Astrocyte of the hippocampus (primary cell): Measurements from ENCODE around the gene CGREF1.
A peak's percentile ranks its signal among the peaks of the same experiment; 100 is the strongest.
"Not testable (repeated sequence)": the region's sequence is repeated elsewhere in the genome, so short reads cannot be mapped to it uniquely, and the experiment has no call there.

Experiments used
- DNase-seq: peaks from one replicate; pipeline ENCODE4 v3.0.0; 2011; ENCODE audit warnings: low read depth, low spot score

The CGREF1 gene

GRCh38 chr2:27088634-27089033, 30.3 kb downstream of the CGREF1 start:
- no peak for DNase-seq

- no peak for DNase-seq
Observed at GRCh38 chr2:27087823-27088410, 31.0 kb downstream of the CGREF1 start.

DNA sequence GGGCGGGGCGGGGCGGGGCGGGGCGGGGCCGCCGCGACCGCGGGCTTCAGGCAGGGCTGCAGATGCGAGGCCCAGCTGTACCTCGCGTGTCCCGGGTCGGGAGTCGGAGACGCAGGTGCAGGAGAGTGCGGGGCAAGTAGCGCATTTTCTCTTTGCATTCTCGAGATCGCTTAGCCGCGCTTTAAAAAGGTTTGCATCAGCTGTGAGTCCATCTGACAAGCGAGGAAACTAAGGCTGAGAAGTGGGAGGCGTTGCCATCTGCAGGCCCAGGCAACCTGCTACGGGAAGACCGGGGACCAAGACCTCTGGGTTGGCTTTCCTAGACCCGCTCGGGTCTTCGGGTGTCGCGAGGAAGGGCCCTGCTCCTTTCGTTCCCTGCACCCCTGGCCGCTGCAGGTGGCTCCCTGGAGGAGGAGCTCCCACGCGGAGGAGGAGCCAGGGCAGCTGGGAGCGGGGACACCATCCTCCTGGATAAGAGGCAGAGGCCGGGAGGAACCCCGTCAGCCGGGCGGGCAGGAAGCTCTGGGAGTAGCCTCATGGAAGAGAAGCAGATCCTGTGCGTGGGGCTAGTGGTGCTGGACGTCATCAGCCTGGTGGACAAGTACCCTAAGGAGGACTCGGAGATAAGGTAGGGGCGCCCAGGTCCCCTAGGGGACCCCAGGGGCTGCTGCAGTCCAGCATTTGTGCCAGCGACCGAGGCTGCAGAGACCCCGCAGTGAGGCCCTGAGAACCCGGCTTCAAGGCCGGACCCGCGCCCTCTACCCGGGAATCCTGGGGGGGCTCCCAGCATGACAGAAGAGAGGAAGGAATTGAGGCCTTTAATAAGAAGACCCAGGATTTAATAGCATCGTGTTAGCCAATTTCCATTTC, 32.0 kb downstream of the CGREF1 start, which contains the start of gene KHK:
TSS of gene KHK (plus strand) at position 49 of the 870 bp plus-strand sequence. CDS start at position 537, 488 bp downstream.
- peak; percentile 36 for DNase-seq

- DNase-seq = peak; percentile 99
Observed at GRCh38 chr2:27086090-27086723, 32.7 kb downstream of the CGREF1 start.

DNA sequence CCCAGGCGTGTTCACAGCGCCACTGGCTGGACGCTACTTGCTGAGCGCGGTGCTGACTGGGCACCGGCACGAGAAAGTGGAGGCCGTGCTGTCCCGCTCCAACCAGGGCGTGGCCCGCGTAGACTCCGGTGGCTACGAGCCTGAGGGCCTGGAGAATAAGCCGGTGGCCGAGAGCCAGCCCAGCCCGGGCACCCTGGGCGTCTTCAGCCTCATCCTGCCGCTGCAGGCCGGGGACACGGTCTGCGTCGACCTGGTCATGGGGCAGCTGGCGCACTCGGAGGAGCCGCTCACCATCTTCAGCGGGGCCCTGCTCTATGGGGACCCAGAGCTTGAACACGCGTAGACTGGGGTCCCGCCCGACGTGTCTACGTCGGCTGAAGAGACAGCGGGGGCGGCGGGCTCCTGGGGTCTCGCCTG, 33.2 kb downstream of the CGREF1 start:
- DNase-seq = peak; percentile 87

- no peak for DNase-seq
Observed at GRCh38 chr2:27085062-27085672, 33.8 kb downstream of the CGREF1 start.

DNA sequence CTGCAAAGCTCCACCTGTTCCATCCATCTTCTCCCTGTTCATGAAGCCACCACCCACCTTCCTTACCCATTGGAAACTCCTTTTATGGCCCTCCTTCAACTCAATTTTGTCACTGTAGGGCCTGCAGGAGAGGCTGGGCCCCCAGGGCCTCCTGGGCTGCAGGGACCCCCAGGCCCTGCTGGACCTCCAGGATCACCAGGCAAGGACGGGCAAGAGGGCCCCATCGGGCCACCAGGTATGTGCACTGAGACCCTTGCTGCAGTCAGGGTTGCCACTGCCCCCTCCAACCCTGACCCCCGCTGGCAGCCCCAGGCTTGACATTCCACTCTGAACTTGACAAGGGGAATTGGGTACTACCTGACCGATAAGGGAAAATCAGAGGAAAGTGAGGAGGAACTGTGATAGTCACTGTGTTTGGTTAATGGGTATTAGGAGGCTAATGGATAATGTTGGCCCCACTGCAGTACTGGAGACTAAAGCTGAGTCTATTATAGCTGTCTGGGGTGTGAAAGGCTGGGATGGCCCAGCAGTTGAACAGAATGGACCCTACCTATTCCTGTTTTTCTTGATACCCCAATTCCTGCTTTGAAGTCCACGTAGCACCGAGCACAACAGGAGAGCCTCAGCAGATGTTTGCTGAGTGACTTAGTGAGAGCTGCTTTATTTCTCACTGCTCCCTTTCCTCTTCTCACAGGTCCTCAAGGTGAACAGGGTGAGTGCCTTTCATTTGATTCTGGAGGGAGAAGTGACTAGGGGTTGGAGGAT, 34.4 kb downstream of the CGREF1 start:
- no peak for DNase-seq

DNA sequence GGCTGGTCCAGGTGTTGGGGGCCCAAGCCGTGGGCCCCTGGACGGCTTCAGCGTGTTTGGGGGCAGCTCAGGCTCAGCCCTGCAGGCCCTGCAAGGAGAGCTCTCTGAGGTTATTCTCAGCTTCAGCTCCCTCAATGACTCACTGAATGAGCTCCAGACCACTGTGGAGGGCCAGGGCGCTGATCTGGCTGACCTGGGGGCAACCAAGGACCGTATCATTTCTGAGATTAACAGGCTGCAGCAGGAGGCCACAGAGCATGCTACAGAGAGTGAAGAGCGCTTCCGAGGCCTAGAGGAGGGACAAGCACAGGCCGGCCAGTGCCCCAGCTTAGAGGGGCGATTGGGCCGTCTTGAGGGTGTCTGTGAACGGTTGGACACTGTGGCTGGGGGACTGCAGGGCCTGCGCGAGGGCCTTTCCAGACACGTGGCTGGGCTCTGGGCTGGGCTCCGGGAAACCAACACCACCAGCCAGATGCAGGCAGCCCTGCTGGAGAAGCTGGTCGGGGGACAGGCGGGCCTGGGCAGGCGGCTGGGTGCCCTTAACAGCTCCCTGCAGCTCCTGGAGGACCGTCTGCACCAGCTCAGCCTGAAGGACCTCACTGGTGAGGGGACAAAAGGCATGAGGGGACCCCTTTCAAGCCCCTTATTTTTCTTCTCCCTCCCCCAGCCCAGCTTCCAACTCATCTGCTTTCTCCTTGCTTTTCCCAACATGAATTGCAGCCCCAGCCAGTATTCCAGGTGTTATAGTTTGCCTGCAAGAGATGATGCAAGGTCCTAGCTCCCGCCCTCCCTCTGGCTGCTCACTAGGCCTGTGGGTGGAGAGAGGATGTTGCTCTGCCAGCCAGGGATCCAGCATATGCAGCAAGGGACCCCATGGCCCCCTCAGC, 35.3 kb downstream of the CGREF1 start:
- no peak for DNase-seq

DNA sequence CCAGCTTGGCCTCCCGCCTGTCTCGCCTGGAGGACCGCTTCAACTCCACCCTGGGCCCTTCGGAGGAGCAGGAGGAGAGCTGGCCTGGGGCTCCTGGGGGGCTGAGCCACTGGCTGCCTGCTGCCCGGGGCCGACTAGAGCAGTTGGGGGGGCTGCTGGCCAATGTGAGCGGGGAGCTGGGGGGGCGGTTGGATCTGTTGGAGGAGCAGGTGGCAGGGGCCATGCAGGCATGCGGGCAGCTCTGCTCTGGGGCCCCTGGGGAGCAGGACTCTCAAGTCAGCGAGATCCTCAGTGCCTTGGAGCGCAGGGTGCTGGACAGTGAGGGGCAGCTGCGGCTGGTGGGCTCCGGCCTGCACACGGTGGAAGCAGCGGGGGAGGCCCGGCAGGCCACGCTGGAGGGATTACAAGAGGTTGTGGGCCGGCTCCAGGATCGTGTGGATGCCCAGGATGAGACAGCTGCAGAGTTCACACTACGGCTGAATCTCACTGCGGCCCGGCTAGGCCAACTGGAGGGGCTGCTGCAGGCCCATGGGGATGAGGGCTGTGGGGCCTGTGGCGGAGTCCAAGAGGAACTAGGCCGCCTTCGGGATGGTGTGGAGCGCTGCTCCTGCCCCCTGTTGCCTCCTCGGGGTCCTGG, 36.0 kb downstream of the CGREF1 start:
- DNase-seq = no peak

DNA sequence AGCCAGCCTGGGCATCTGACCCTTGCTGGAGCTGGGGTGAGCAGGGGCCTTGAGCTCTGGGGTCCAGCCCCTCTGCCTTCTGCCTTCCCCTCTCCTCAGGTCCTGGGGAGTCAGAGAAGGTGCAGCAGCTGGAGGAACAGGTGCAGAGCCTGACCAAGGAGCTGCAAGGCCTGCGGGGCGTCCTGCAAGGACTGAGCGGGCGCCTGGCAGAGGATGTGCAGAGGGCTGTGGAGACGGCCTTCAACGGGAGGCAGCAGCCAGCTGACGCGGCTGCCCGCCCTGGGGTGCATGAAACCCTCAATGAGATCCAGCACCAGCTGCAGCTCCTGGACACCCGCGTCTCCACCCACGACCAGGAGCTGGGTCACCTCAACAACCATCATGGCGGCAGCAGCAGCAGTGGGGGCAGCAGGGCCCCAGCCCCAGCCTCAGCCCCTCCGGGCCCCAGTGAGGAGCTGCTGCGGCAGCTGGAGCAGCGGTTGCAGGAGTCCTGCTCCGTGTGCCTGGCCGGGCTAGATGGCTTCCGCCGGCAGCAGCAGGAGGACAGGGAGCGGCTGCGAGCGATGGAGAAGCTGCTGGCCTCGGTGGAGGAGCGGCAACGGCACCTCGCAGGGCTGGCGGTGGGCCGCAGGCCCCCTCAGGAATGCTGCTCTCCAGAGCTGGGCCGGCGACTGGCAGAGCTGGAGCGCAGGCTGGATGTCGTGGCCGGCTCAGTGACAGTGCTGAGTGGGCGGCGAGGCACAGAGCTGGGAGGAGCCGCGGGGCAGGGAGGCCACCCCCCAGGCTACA, 36.8 kb downstream of the CGREF1 start:
- DNase-seq = no peak

DNA sequence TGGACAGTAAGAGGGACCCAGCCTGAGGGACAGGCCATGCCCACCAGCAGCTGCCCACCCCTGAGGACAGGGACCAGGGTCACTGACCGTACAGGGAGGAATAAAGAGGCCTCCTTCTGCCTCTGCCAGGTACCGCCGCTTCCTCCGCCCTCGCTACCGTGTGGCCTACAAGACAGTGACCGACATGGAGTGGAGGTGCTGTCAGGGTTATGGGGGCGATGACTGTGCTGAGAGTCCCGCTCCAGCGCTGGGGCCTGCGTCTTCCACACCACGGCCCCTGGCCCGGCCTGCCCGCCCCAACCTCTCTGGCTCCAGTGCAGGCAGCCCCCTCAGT, 38.4 kb downstream of the CGREF1 start:
- DNase-seq = no peak

DNA sequence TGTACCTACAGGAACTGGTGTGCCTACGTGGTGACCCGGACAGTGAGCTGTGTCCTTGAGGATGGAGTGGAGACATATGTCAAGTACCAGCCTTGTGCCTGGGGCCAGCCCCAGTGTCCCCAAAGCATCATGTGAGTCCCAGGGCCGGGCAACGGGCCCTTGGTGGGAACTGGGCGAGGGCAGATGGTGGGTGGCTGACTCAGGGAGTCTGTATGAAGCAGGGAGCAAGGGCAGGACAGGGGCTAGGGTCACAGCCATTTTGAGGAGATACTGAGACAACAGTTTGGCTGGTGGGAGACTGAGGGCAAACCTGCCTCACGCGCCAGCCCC, 38.8 kb downstream of the CGREF1 start:
- DNase-seq = no peak

DNA sequence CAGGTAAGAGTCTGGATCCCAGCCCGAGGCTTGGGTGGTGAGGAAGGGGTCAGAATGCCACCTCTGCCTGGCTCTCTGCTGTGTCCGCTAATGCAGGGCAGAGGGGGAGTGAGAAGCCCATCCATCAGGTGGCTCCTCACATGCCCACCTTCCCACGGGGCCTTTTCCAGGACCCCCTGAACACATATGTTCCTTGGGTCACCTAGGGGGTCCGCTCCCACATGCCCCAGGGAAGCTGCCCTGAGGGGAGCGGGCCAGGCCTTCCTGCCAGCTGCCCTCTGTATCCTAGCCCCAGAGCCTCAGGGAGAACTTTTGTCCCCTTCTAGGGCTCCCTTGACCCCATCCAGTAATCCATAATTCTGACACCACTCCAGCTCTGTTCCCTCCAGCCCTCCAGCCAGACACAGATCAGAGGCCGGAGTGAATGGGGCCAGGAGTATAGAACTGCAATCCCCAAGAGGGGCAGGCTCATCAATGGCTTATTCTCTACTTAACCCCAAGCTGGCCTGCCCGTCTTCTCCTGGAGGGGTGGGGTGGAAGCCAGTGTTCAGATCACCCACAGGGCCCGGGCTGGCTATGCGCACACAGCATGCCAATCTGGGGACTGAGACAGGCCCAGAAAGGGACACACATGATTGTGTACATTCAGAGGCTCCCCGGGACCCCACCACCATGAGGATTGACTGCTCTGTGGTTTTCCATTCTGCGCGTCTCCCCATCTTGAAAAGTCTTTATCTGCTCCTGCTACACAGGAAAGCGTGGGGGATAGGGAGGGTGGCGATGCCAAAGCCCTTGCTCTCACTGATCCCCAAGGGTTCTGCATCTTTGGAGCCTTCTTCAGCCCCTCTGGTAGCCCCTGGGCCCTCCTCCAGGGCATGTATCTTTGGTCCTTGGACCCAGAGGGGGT, 39.4 kb downstream of the CGREF1 start:
- no peak for DNase-seq

GRCh38 chr2:27078267-27079194, 40.4 kb downstream of the CGREF1 start, which contains the start of gene EMILIN1:
Gene EMILIN1, plus strand, starts transcription at chr2:27078615. Its CDS starts 451 bp downstream, at chr2:27079066.
- peak; percentile 92 for DNase-seq

DNA sequence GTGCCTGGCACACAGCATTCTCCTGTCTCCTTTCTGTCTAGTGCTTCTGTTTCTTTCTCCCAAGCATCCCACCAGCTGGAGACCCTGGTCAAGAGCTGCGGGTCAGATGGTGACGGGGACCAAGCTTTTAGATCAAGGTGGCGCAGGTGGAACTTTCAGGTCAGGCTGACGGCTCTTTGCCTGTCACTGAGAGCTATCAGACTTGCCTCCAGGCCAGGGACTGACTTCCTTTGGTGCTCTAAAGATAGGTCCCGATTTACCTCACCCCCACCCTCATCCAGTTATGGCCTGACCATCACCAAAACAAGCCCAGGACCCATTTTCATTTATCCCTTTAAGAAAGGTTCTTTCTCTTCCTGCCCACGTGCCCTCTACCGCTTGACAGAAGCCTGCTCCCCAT, 41.7 kb downstream of the CGREF1 start:
- DNase-seq = no peak

- no peak for DNase-seq
Observed at GRCh38 chr2:27076323-27076722, 42.6 kb downstream of the CGREF1 start.

DNA sequence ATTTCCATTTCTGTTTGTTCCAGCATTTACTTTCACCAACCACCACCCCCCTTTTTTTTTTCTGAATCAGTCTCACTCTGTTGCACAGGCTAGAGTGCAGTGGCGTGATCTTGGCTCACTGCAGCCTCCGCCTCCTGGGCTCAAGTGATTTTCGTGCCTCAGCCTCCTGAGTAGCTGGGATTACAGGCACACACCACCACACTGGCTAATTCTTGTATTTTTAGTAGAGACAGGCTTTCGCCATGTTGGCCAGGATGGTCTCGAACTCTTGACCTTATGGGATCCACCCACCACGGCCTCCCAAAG, 43.4 kb downstream of the CGREF1 start:
- DNase-seq = not testable (repeated sequence)
